ENCODE measurements around the gene CYB5R3.
A peak's percentile ranks its signal among the peaks of the same experiment; 100 is the strongest.

Gene CYB5R3

DNA sequence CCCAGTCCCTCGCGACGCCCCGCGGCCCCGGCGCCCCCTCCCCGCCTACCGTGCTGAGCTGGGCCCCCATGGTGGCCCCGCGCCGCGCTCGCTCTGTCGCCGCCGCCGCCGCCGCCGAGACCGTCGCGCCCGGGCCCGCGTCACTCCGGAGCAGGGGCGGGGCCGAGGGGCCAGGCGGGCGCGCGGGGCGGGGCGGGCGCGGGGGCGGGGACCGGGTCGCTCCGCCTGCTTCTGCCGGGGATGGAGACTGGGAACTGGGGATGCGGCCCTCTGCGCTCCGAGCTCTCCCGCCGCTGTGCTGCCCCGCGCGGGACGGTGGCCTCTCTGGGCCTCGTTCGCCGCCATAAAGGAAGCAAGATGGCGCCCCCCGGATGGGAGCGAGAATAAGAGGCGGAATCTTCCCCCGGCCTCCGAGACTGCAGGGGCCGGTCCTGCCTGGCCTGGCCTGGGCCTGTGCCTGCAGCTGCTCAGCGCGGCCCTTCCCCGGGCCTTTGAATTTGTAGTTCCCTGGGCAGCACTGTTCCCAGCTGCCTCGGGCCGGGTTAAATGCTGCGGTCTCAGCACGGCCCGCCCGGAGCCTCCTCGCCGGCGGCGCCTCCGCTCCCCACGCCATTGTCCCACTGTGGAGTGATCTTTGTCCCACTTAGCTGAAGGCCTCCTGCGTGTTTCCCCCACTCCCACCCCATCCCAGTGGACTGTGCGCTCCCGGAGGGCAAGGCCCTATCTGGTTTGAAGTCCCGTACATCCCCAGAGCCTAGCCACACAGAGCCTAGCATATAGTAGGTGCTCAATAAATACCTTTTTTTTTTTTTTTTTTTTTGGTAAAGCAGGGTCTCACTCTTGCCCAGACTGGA lies at the start of gene CYB5R3:
Gene CYB5R3, minus strand, starts transcription at position 147 of the 854 bp plus-strand sequence. Its CDS starts 77 bp downstream, at position 70.
- H3K36me3 Mint-ChIP-seq, result peaks cover 5% of the 10 kb centered on the region
- H3K9me3 Mint-ChIP-seq, result no peaks in the 10 kb centered on the region
- peak; percentile 63 to 86 for DNase-seq (ENCODE audit: low spot score in 2 of 2)
- H3K4me1 Mint-ChIP-seq, result peaks cover 26% of the 10 kb centered on the region
- peak; percentile 86 for ATAC-seq
- peak within 1 kb of the TSS; percentile 77 for H3K27ac Mint-ChIP-seq
- H3K4me3 Mint-ChIP-seq, result peak within 1 kb of the TSS; percentile 77

- no peak overlapping the region for H3K4me3 Mint-ChIP-seq
- H3K36me3 Mint-ChIP-seq, result no peaks in the 10 kb centered on the region
- no peaks in the 10 kb centered on the region for H3K4me1 Mint-ChIP-seq
- no peak for ATAC-seq
- H3K27ac Mint-ChIP-seq, result no peak overlapping the region
- no peak for DNase-seq (ENCODE audit: low spot score in 2 of 2)
- H3K9me3 Mint-ChIP-seq, result no peaks in the 10 kb centered on the region
Measured at GRCh38 chr22:42697542-42698013, 48.4 kb upstream of the CYB5R3 start.

DNA sequence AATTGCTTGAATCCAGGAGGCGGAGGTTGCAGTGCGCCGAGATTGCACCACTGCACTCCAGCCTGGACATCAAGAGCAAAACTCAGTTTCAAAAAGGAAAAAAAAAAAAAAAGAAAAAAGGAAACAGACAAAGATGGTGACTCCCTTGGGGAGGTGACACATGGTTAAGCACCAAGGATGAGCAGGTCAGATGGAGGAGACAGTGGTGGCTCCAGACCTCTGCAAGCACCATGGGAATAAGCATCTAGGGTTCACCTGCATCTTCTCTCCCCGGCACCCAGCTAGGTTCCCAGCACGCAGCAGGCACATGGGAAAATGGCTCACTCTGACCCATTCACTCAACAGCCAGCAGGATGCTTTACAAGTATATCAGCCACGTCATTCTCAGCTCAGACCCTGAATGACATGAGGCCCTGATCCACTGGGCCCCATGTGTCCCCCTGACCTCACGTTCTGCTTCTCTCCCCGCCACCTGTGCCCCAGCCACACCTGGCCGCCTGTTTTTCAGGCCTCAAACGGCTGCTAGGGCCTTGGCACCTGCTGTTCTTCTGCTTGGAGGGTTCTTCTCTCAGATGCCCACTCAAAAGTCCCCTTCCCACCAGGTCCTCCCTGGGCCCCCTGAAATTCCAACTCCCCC lies 47.3 kb upstream of the CYB5R3 start:
- ATAC-seq, result no peak
- Mint-ChIP-seq H3K36me3 (no peaks in the 10 kb centered on the region), H3K4me3 (no peak overlapping the region), H3K27ac (no peak overlapping the region), H3K9me3 (no peaks in the 10 kb centered on the region), H3K4me1 (no peaks in the 10 kb centered on the region)
- no peak for DNase-seq (ENCODE audit: low spot score in 2 of 2)

- Mint-ChIP-seq H3K9me3 (no peaks in the 10 kb centered on the region), H3K4me3 (no peak overlapping the region), H3K4me1 (no peaks in the 10 kb centered on the region), H3K27ac (no peak overlapping the region), H3K36me3 (no peaks in the 10 kb centered on the region)
- ATAC-seq, result no peak
- no peak for DNase-seq (ENCODE audit: low spot score in 2 of 2)
Measured at GRCh38 chr22:42695294-42695693, 46.1 kb upstream of the CYB5R3 start.

GRCh38 chr22:42693763-42694683 lies 44.8 kb upstream of the CYB5R3 start:
- Mint-ChIP-seq H3K27ac (no peak overlapping the region), H3K4me1 (no peaks in the 10 kb centered on the region), H3K36me3 (no peaks in the 10 kb centered on the region), H3K9me3 (no peaks in the 10 kb centered on the region), H3K4me3 (no peak overlapping the region)
- ATAC-seq, result peak; percentile 6
- no peak for DNase-seq (ENCODE audit: low spot score in 2 of 2)

DNA sequence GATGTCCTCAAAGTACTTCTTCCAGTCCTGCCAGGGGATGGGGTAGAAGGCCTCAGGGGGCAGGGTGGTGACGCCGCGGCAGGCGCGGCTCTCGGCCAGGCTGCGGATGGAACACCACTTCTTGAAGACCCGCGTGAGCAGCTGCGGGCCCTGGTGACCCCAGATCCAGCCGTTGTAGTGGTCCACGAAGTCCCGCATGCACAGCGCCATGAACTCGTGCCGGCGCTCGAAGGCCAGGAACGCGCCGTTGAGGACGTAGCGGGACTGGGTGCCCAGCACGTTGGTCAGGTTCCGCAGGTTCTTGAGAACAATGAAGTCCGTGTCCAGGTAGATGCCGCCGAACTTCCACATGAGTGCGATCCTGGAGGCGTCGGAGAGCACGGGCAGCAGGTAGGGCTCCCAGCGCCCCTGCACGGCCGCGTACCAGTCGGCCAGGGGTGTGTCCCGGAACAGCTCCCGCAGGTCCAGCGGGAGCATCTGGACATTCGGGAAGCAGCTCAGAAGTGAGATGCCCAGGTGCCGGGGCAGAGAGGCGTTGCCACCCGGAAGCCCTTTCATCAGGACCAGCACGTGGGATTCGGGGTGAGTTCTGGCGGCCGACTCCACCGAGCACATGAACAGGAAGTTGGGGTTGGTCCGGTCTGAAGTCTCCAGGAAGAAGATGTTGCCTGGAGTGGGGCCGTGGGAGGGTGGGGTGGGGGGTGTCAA lies 44.0 kb upstream of the CYB5R3 start:
- DNase-seq (ENCODE audit: low spot score in 2 of 2) (no peak), ATAC-seq (no peak)
- Mint-ChIP-seq H3K9me3 (no peaks in the 10 kb centered on the region), H3K4me3 (no peak overlapping the region), H3K36me3 (no peaks in the 10 kb centered on the region), H3K27ac (no peak overlapping the region), H3K4me1 (no peaks in the 10 kb centered on the region)

DNA sequence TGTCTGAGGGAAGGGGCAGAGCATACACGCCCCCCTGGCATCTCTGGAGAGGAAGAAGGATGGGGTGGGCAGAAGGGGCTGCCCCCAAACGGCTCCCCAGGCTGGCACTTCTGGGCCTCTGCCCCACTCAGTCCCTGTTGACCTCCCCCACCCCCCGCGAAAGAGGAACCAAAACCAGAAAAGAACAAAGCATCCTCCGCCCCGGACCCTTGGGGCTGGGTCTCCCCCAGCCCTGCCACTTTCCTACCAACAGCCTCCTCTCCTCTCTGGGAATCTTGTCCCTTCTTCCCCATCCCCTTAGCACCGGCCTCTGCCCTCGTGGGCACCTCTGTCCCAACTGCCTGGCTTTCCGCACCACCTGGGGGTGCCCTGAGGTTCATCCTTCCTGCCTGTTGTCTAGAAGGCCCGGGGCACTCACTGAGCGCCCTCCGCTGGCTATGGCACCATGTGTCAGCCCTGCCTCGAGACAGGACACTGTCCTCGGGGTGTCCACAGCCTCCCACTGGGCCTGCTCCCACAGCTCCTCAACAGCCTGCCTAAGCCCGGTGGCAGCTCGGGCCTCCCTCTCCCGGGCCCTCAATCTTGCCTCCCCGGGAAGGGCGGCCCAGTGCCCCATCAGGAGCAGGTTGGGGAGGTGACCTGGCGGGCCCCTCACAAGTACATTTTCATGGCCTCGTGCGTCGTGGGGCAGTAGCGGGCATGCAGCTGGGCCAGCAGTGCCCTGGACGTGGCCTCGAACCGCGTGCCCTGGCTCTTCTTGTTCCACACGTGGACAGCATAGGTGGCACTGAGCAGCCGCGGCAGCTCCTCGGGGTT lies 43.3 kb upstream of the CYB5R3 start:
- no peaks in the 10 kb centered on the region for H3K4me1 Mint-ChIP-seq
- ATAC-seq, result peak; percentile 33
- no peak overlapping the region for H3K27ac Mint-ChIP-seq
- H3K4me3 Mint-ChIP-seq, result no peak overlapping the region
- no peak for DNase-seq (ENCODE audit: low spot score in 2 of 2)
- H3K9me3 Mint-ChIP-seq, result no peaks in the 10 kb centered on the region
- no peaks in the 10 kb centered on the region for H3K36me3 Mint-ChIP-seq

DNA sequence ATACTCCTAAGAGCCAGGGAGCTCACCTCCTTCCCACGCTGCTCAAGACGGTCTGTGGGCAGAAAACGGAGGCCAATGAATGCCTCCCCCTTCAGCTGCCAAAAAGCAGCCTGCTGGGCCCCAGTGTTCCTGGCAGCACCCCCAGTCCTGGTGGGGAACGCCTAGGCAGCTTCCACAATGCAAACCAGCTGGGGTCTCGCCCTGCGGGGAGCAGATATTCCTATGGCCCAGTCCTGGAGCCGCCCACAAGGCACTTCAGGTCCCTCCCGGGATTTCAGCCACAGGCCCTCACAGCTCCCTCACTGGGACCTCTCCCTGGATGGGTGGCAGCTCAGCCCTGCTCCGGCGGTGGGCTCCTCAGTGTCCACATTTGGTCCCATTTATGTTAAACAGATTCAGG lies 42.2 kb upstream of the CYB5R3 start:
- Mint-ChIP-seq H3K27ac (no peak overlapping the region), H3K9me3 (no peaks in the 10 kb centered on the region), H3K4me3 (no peak overlapping the region), H3K36me3 (no peaks in the 10 kb centered on the region), H3K4me1 (no peaks in the 10 kb centered on the region)
- ATAC-seq, result no peak
- no peak for DNase-seq (ENCODE audit: low spot score in 2 of 2)

GRCh38 chr22:42688241-42689211 lies 39.3 kb upstream of the CYB5R3 start:
- H3K27ac Mint-ChIP-seq, result no peak overlapping the region
- DNase-seq (ENCODE audit: low spot score in 2 of 2) (no peak), ATAC-seq (no peak)
- no peaks in the 10 kb centered on the region for H3K4me1 Mint-ChIP-seq
- no peak overlapping the region for H3K4me3 Mint-ChIP-seq
- no peaks in the 10 kb centered on the region for H3K9me3 Mint-ChIP-seq
- no peaks in the 10 kb centered on the region for H3K36me3 Mint-ChIP-seq

DNA sequence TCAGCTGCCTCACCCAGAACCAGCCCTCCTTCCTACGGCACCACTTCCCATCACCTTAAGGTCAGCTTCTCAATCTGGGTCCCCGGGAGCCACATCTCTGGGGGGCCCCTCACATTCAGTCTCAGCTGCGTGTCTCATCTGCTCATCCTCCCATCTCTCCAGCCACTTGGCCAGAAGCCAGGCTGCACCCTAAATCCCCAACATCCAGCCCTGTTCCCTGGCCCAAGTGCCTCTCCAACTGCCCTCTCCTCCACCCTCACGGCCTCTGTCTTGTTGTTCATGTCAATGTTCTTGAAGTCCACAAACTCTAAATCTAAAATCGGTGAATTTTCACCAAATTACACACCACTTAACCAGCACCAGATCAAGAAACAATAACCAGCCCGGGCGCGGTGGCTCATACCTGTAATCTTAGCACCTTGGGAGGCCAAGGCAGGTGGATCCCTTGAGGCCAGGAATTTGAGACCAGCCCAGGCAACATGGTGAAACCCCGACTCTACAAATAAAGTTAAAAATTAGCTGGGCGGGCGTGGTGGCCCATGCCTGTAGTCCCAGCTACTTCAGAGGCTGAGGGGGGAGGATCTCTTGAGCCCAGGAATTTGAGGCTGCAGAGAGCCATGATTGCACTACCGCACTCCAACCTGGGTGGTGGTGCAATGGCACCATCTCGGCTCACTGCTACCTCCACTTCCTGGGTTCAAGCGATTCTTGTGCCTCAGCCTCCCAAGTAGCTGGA lies 37.7 kb upstream of the CYB5R3 start:
- ATAC-seq (no peak), DNase-seq (ENCODE audit: low spot score in 2 of 2) (no peak)
- no peaks in the 10 kb centered on the region for H3K36me3 Mint-ChIP-seq
- peak overlapping the region; percentile 41 for H3K27ac Mint-ChIP-seq
- H3K4me3 Mint-ChIP-seq, result no peak overlapping the region
- no peaks in the 10 kb centered on the region for H3K9me3 Mint-ChIP-seq
- H3K4me1 Mint-ChIP-seq, result no peaks in the 10 kb centered on the region

DNA sequence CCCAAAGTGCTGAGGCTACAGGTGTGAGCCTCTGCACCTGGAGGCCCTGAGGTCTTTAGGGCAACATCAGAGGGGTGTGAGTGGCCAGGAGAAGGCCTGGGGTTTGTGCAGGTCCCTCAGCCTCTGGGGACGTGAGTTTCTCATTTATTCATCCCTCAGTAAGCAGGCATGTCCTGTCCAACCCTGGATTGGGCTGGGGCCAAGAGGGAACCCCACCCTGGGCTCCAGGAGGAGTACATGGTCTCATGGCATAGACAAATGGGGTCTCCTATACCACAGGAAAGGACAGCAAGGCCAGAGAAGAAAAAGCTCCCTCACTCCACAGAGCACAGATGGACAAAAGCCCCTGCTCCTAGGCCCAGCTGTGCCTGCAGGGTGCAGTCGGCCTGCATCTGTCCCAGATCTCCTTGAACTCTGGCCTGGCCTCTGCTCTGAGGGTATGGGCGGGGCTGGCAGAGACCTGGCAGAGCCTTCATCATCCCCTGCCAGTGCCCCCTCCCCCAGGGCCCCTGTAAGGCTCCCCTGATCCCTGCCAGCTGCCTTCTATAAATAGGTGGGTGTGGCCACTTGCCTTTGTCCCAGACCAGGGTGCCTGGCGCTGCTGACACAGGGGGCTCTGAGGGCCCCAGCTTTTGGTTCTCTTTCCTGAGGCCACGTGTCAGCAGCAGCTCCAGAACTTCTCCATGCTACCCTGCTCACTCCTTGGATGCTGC lies 36.9 kb upstream of the CYB5R3 start:
- no peak overlapping the region for H3K4me3 Mint-ChIP-seq
- ATAC-seq (no peak), DNase-seq (ENCODE audit: low spot score in 2 of 2) (no peak)
- no peaks in the 10 kb centered on the region for H3K9me3 Mint-ChIP-seq
- H3K4me1 Mint-ChIP-seq, result no peaks in the 10 kb centered on the region
- H3K27ac Mint-ChIP-seq, result peak overlapping the region; percentile 41
- no peaks in the 10 kb centered on the region for H3K36me3 Mint-ChIP-seq

DNA sequence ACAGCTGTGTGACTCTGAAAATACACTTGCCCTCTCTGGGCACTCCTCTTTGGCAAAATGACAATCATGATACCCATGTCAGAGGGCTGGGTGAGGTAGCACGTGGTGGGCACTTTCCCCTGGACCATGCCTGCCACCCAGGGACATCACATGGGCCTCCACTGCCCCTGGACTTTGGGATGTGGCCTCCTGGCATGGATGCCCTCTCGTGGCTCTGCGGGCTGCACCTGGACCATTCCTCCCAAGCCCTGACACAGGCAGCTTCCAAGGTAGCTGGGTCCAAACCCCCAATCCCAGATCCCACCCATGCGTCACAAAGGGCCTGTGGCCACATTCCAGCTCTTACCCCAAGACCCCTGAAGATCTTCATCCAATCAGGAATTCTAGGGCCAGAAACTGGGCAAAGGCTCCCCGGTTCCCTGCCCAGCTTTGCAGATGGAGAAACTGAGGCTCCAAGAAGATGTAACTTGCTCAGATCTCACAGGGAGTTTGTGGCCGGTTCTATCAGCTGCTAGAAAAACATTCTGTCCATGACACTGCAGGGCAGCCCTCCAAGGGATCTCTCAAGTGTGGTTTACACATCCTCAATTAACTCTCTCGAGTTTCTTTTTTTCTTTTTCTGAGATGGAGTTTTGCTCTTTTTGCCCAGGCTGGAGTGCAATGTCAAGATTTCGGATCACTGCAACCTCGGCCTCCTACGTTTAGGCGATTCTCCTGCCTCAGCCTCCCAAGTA lies 35.4 kb upstream of the CYB5R3 start:
- H3K4me3 Mint-ChIP-seq, result no peak overlapping the region
- no peaks in the 10 kb centered on the region for H3K9me3 Mint-ChIP-seq
- no peaks in the 10 kb centered on the region for H3K4me1 Mint-ChIP-seq
- no peak overlapping the region for H3K27ac Mint-ChIP-seq
- DNase-seq (ENCODE audit: low spot score in 2 of 2), result no peak
- no peaks in the 10 kb centered on the region for H3K36me3 Mint-ChIP-seq
- no peak for ATAC-seq
